Right atrium auricular region (tissue), 2 donors: ENCODE data around the gene ZCCHC7. TPM values are rescaled to one million over a fixed set of nuclear protein-coding genes. Genes with fewer than 3 reads are reported as not detected.

Source experiments
- DNase-seq: peaks from one replicate; pipeline ENCODE4 v3.0.0-alpha.2; 2019; ENCODE audit warnings: low spot score
- H3K27ac ChIP-seq, 2 donors: fragments of 200-600 bp; sonication (generic); 1 replicate in 1 of 2; 2 replicates in 1 of 2; pipeline ENCODE4 v1.5.1; 2016 to 2019
- H3K27me3 ChIP-seq, 2 donors: fragments of 200-600 bp; sonication (generic); one replicate each; pipeline versions ENCODE4 v1.5.1 to v1.6.0; 2017 to 2019
- H3K36me3 ChIP-seq: fragments of 200-600 bp; sonication (generic); one replicate; pipeline ENCODE4 v1.5.1; 2016
- H3K4me1 ChIP-seq, 2 donors: fragments of 200-600 bp; sonication (generic); one replicate each; pipeline versions ENCODE4 v1.5.1 to v1.6.0; 2017 to 2019
- H3K4me3 ChIP-seq, 2 donors: fragments of 200-600 bp; sonication (generic); 1 replicate in 1 of 2; 2 replicates in 1 of 2; pipeline ENCODE4 v1.5.1; 2017 to 2019; ENCODE audit warnings: mild to moderate bottlenecking in 1 of 2, moderate library complexity in 1 of 2
- H3K9me3 ChIP-seq, 2 donors: fragments of 200-600 bp; sonication (generic); one replicate each; pipeline ENCODE4 v1.5.1; 2019
- CTCF ChIP-seq, 2 donors: fragments of 200-600 bp; sonication (generic); IDR thresholded peaks; one replicate each; pipeline ENCODE4 v1.5.1; 2019; ENCODE audit warnings: antibody characterized with exemption in 2 of 2
- total RNA-seq, 2 donors: library from RNA; depleted of rRNA; stranded (reverse); fragments of >200 nt; gene quantifications; one replicate each; pipeline ENCODE4 v1.1.0, GENCODE V29; 2016

Gene ZCCHC7
- total RNA-seq, 2 donors from 2014 or later, result 8.1 to 8.6 TPM

GRCh38 chr9:37339923-37340322 lies 219.5 kb downstream of the ZCCHC7 start:
- Histone ChIP-seq H3K4me3 (no peak overlapping the region), H3K27ac (no peak overlapping the region), H3K4me1 (no peaks in the 10 kb centered on the region), H3K27me3 (no peaks in the 10 kb centered on the region), H3K36me3 (no peaks in the 10 kb centered on the region), H3K9me3 (no peaks in the 10 kb centered on the region)
- no peak for TF ChIP-seq CTCF (IDR thresholded peaks at IDR 0.05)
- DNase-seq, result no peak

GRCh38 chr9:37340961-37341360 lies 220.6 kb downstream of the ZCCHC7 start:
- TF ChIP-seq CTCF (IDR thresholded peaks at IDR 0.05), result no peak

GRCh38 chr9:37341704-37342103 lies 221.3 kb downstream of the ZCCHC7 start:
- Histone ChIP-seq H3K4me1 (no peaks in the 10 kb centered on the region), H3K9me3 (no peaks in the 10 kb centered on the region), H3K4me3 (no peak overlapping the region), H3K27me3 (no peaks in the 10 kb centered on the region), H3K36me3 (no peaks in the 10 kb centered on the region), H3K27ac (no peak overlapping the region)
- no peak for TF ChIP-seq CTCF (IDR thresholded peaks at IDR 0.05)
- no peak for DNase-seq

More at GRCh38 chr9:37340961-37341360, 220.6 kb downstream of the ZCCHC7 start:
- H3K4me3 ChIP-seq, result no peak overlapping the region
- no peak for DNase-seq
- H3K27ac ChIP-seq, result no peak overlapping the region
- no peaks in the 10 kb centered on the region for H3K9me3 ChIP-seq
- no peaks in the 10 kb centered on the region for H3K27me3 ChIP-seq
- H3K4me1 ChIP-seq, result no peaks in the 10 kb centered on the region
- H3K36me3 ChIP-seq, result no peaks in the 10 kb centered on the region

- no peaks in the 10 kb centered on the region for H3K9me3 ChIP-seq
- no peaks in the 10 kb centered on the region for H3K27me3 ChIP-seq
- H3K36me3 ChIP-seq, result no peaks in the 10 kb centered on the region
- H3K27ac ChIP-seq, result no peak overlapping the region
- no peaks in the 10 kb centered on the region for H3K4me1 ChIP-seq
- no peak for TF ChIP-seq CTCF (IDR thresholded peaks at IDR 0.05)
- DNase-seq, result no peak
- H3K4me3 ChIP-seq, result no peak overlapping the region
Measured at GRCh38 chr9:37342493-37342892, 222.1 kb downstream of the ZCCHC7 start.

- no peak overlapping the region for H3K4me3 ChIP-seq
- H3K36me3 ChIP-seq, result no peaks in the 10 kb centered on the region
- no peaks in the 10 kb centered on the region for H3K27me3 ChIP-seq
- H3K27ac ChIP-seq, result no peak overlapping the region
- no peaks in the 10 kb centered on the region for H3K4me1 ChIP-seq
- no peak for TF ChIP-seq CTCF (IDR thresholded peaks at IDR 0.05)
- DNase-seq, result no peak
- H3K9me3 ChIP-seq, result no peaks in the 10 kb centered on the region
Measured at GRCh38 chr9:37342895-37343294, 222.5 kb downstream of the ZCCHC7 start.

- no peak overlapping the region for H3K27ac ChIP-seq
- TF ChIP-seq CTCF (IDR thresholded peaks at IDR 0.05), result no peak
- no peak for DNase-seq
- no peaks in the 10 kb centered on the region for H3K9me3 ChIP-seq
- no peaks in the 10 kb centered on the region for H3K4me1 ChIP-seq
- H3K36me3 ChIP-seq, result no peaks in the 10 kb centered on the region
- H3K4me3 ChIP-seq, result no peak overlapping the region
- H3K27me3 ChIP-seq, result no peaks in the 10 kb centered on the region
Measured at GRCh38 chr9:37343724-37344123, 223.3 kb downstream of the ZCCHC7 start.
